ENCODE measurements around the gene FOSL1. TPM values are rescaled to one million over a fixed set of nuclear protein-coding genes. Genes with fewer than 3 reads are reported as not detected.

FOSL1 gene
- total and polyA plus RNA-seq, 4 experiments from 2014 or later: 0.39 to 0.81 (median 0.79) TPM; not detected in 1

- Mint-ChIP-seq H3K27me3 (no peaks in the 10 kb centered on the region), H3K4me3 (peak overlapping the region in 2 of 8 donors; percentile 9 to 81), H3K27ac (peak overlapping the region; percentile 64 to 92 (median 88)), H3K9me3 (peaks cover 0 to under 1% (median 0%) of the 10 kb centered on the region in 8 donors), H3K4me1 (peaks cover 23 to 71% (median 40%) of the 10 kb centered on the region in 4 donors), H3K36me3 (peaks cover 4 to 38% of the 10 kb centered on the region in 2 donors)
- DNase-seq: no peak
- H3K27me3 ChIP-seq (ENCODE audit: insufficient read depth, low read length): no peaks in the 10 kb centered on the region
- ChIA-PET CTCF (ENCODE audit: partially characterized antibody) (interaction anchor here (0.8 to 15.3 kb wide), 49 partner anchors 8 to 272 kb away, joined by 3 to 281 read pairs (median 6); partner anchors contain the start of genes AP5B1, BANF1, C11orf68 and CFL1), POLR2A (ENCODE audit: partially characterized antibody) (interaction anchor here (0.7 to 17.4 kb wide), 16 partner anchors 10 to 176 kb away, joined by 3 to 435 read pairs (median 6); partner anchors contain the start of genes BANF1, C11orf68, CFL1 and DRAP1)
- H3K27ac ChIP-seq (ENCODE audit: low read depth, low read length): no peak overlapping the region
- intact Hi-C loops (cut with micrococcal nuclease): loop anchor here (1.0 kb wide), 2 partner anchors 24 to 105 kb away; partner anchors contain the start of gene MUS81
- peaks cover 12% of the 10 kb centered on the region for H3K36me3 ChIP-seq (ENCODE audit: insufficient read depth, low read length)
- H3K4me3 ChIP-seq (ENCODE audit: low read length in 2 of 2): no peak overlapping the region
- H3K9me3 ChIP-seq (ENCODE audit: control insufficient read depth in 1 of 2, low read length in 2 of 2): no peaks in the 10 kb centered on the region
- H3K4me1 ChIP-seq (ENCODE audit: insufficient read depth, low read length): peaks cover 54% of the 10 kb centered on the region
Measured at GRCh38 chr11:65883786-65884715, 16.1 kb downstream of the FOSL1 start.

- no peak overlapping the region for H3K27ac ChIP-seq (ENCODE audit: low read depth, low read length)
- Mint-ChIP-seq H3K36me3 (peaks cover 4 to 32% of the 10 kb centered on the region in 2 donors), H3K4me3 (no peak overlapping the region), H3K4me1 (peaks cover 18 to 69% (median 36%) of the 10 kb centered on the region in 4 donors), H3K27ac (no peak overlapping the region), H3K9me3 (no peaks in the 10 kb centered on the region), H3K27me3 (no peaks in the 10 kb centered on the region)
- peaks cover 12% of the 10 kb centered on the region for H3K36me3 ChIP-seq (ENCODE audit: insufficient read depth, low read length)
- H3K4me3 ChIP-seq (ENCODE audit: low read length in 2 of 2): no peak overlapping the region
- no peak for DNase-seq
- ChIA-PET CTCF (ENCODE audit: partially characterized antibody) (interaction anchor here (1.2 to 15.3 kb wide), 16 partner anchors 12 to 185 kb away, joined by 3 to 281 read pairs (median 13); partner anchors contain the start of genes CFL1, FOSL1, KAT5 and MUS81), POLR2A (ENCODE audit: partially characterized antibody) (interaction anchor here (1.2 to 17.4 kb wide), 6 partner anchors 10 to 139 kb away, joined by 3 to 435 read pairs (median 19); partner anchors contain the start of genes C11orf68, CFL1, DRAP1 and EFEMP2)
- no peaks in the 10 kb centered on the region for H3K27me3 ChIP-seq (ENCODE audit: insufficient read depth, low read length)
- intact Hi-C loops (cut with micrococcal nuclease): no loop called here
- peaks cover 53% of the 10 kb centered on the region for H3K4me1 ChIP-seq (ENCODE audit: insufficient read depth, low read length)
- H3K9me3 ChIP-seq (ENCODE audit: control insufficient read depth in 1 of 2, low read length in 2 of 2): no peaks in the 10 kb centered on the region
Measured at GRCh38 chr11:65883058-65883761, 17.0 kb downstream of the FOSL1 start.

GRCh38 chr11:65882120-65883057 is 17.8 kb downstream of the FOSL1 start:
- peaks cover 47% of the 10 kb centered on the region for H3K4me1 ChIP-seq (ENCODE audit: insufficient read depth, low read length)
- ChIA-PET POLR2A (ENCODE audit: partially characterized antibody) (interaction anchor here (0.7 to 17.4 kb wide), 2 partner anchors 22 to 1104 kb away, joined by 3 to 435 read pairs; partner anchors contain the start of genes CFL1 and MUS81), CTCF (ENCODE audit: partially characterized antibody) (interaction anchor here (1.5 to 15.3 kb wide), 3 partner anchors 23 to 140 kb away, joined by 3 to 281 read pairs (median 255); partner anchors contain the start of genes CFL1 and MUS81)
- Mint-ChIP-seq H3K27ac (peak overlapping the region in 3 of 7 donors; percentile 4 to 83 (median 72)), H3K36me3 (peaks cover 4 to 26% of the 10 kb centered on the region in 2 donors), H3K9me3 (no peaks in the 10 kb centered on the region), H3K4me1 (peaks cover 17 to 63% (median 30%) of the 10 kb centered on the region in 4 donors), H3K27me3 (no peaks in the 10 kb centered on the region), H3K4me3 (peak overlapping the region in 2 of 8 donors; percentile 30 to 70)
- intact Hi-C loops (cut with micrococcal nuclease): no loop called here
- H3K36me3 ChIP-seq (ENCODE audit: insufficient read depth, low read length): peaks cover 12% of the 10 kb centered on the region
- H3K9me3 ChIP-seq (ENCODE audit: control insufficient read depth in 1 of 2, low read length in 2 of 2): no peaks in the 10 kb centered on the region
- H3K27ac ChIP-seq (ENCODE audit: low read depth, low read length): no peak overlapping the region
- H3K4me3 ChIP-seq (ENCODE audit: low read length in 2 of 2): no peak overlapping the region
- DNase-seq: no peak
- no peaks in the 10 kb centered on the region for H3K27me3 ChIP-seq (ENCODE audit: insufficient read depth, low read length)

GRCh38 chr11:65880844-65881421 is 19.3 kb downstream of the FOSL1 start:
- H3K36me3 ChIP-seq (ENCODE audit: insufficient read depth, low read length): peaks cover 12% of the 10 kb centered on the region
- peaks cover 40% of the 10 kb centered on the region for H3K4me1 ChIP-seq (ENCODE audit: insufficient read depth, low read length)
- peaks cover 4 to 22% of the 10 kb centered on the region in 2 donors for H3K36me3 Mint-ChIP-seq
- H3K9me3 Mint-ChIP-seq: no peaks in the 10 kb centered on the region
- ChIA-PET POLR2A (ENCODE audit: partially characterized antibody) (interaction anchor here (1.2 to 17.4 kb wide), 3 partner anchors 9 to 169 kb away, joined by 3 to 435 read pairs (median 29); partner anchors contain the start of genes CCDC85B, CFL1, FIBP and KAT5), CTCF (ENCODE audit: partially characterized antibody) (interaction anchor here (1.2 to 15.3 kb wide), 3 partner anchors 10 to 108 kb away, joined by 4 to 281 read pairs (median 255); partner anchors contain the start of genes CCDC85B, CFL1 and MUS81)
- no peaks in the 10 kb centered on the region for H3K9me3 ChIP-seq (ENCODE audit: control insufficient read depth in 1 of 2, low read length in 2 of 2)
- H3K4me3 Mint-ChIP-seq: peak overlapping the region in 3 of 8 donors; percentile 36 to 84 (median 75)
- H3K27ac ChIP-seq (ENCODE audit: low read depth, low read length): peak overlapping the region; percentile 41
- H3K27ac Mint-ChIP-seq: peak overlapping the region; percentile 29 to 83 (median 67)
- H3K4me1 Mint-ChIP-seq: peaks cover 11 to 53% (median 26%) of the 10 kb centered on the region in 4 donors
- no peak for DNase-seq
- no peaks in the 10 kb centered on the region for H3K27me3 Mint-ChIP-seq
- H3K27me3 ChIP-seq (ENCODE audit: insufficient read depth, low read length): no peaks in the 10 kb centered on the region
- intact Hi-C loops (cut with micrococcal nuclease): no loop called here
- no peak overlapping the region for H3K4me3 ChIP-seq (ENCODE audit: low read length in 2 of 2)

GRCh38 chr11:65880027-65880426 is 20.2 kb downstream of the FOSL1 start:
- Mint-ChIP-seq H3K9me3 (no peaks in the 10 kb centered on the region), H3K36me3 (peaks cover 4 to 19% of the 10 kb centered on the region in 2 donors), H3K4me3 (peak overlapping the region in 7 of 8 donors; percentile 55 to 84 (median 69)), H3K27ac (peak overlapping the region in 6 of 7 donors; percentile 22 to 91 (median 83)), H3K4me1 (peaks cover 9 to 49% (median 24%) of the 10 kb centered on the region in 4 donors), H3K27me3 (no peaks in the 10 kb centered on the region)
- no peaks in the 10 kb centered on the region for H3K27me3 ChIP-seq (ENCODE audit: insufficient read depth, low read length)
- H3K9me3 ChIP-seq (ENCODE audit: control insufficient read depth in 1 of 2, low read length in 2 of 2): no peaks in the 10 kb centered on the region
- ChIA-PET POLR2A (ENCODE audit: partially characterized antibody) (interaction anchor here (1.2 to 17.4 kb wide), 4 partner anchors 8 to 168 kb away, joined by 3 to 435 read pairs (median 16); partner anchors contain the start of genes CCDC85B, CFL1, FIBP and KAT5), CTCF (ENCODE audit: partially characterized antibody) (interaction anchor here (1.0 to 15.3 kb wide), 3 partner anchors 8 to 20 kb away, joined by 3 to 281 read pairs (median 4); partner anchors contain the start of genes CCDC85B, CFL1, FIBP and MUS81)
- peaks cover 38% of the 10 kb centered on the region for H3K4me1 ChIP-seq (ENCODE audit: insufficient read depth, low read length)
- intact Hi-C loops (cut with micrococcal nuclease): no loop called here
- peak overlapping the region; percentile 45 for H3K27ac ChIP-seq (ENCODE audit: low read depth, low read length)
- peaks cover 9% of the 10 kb centered on the region for H3K36me3 ChIP-seq (ENCODE audit: insufficient read depth, low read length)
- H3K4me3 ChIP-seq (ENCODE audit: low read length in 2 of 2): peak overlapping the region in 1 of 2 donors; percentile 17
- no peak for DNase-seq

Data from CD4-positive, alpha-beta memory T cell (primary cell).